ENCODE results near the gene LAGE3. TPM values are rescaled to one million over a fixed set of nuclear protein-coding genes. Genes with fewer than 3 reads are reported as not detected.

The LAGE3 gene
- total and polyA plus RNA-seq, 2 experiments from 2014 or later = 32.2 to 49.4 TPM

DNA sequence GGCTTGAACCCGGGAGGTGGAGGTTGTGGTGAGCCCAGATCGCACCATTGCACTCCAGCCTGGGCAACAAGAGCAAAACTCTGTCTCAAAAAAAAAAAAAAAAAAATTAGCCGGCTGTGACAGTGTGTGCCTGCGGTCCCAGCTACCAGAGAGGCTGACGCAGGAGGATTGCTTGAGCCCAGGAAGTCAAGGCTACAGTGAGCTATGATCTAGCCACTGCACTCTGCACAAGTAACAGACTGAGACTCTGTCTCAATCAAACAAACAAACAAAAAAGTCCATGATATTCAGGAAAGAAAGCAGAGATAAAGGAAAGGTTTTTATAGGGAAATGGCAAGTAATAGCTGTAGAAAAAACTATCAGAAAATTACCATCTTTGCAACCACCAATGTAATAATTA is 2.1 kb upstream of the LAGE3 start:
- H3K4me2 ChIP-seq = no peak overlapping the region
- no peaks in the 10 kb centered on the region for H3K4me1 ChIP-seq (ENCODE audit: insufficient read depth)
- 89% methylated on average over 5 of the region's 5 CpGs for WGBS (ENCODE audit: low lambda C conversion rate, missing lambda C conversion rate)
- no peaks in the 10 kb centered on the region for H4K20me1 ChIP-seq (ENCODE audit: insufficient read depth, poor library complexity, severe bottlenecking)
- no peaks in the 10 kb centered on the region for H3K9me2 ChIP-seq (replicated peaks; ENCODE audit: insufficient read depth)
- H3K36me3 ChIP-seq (replicated peaks; ENCODE audit: insufficient read depth, low read depth) = no peaks in the 10 kb centered on the region
- H3K4me3 ChIP-seq = no peak overlapping the region
- no peaks in the 10 kb centered on the region for H3K27me3 ChIP-seq
- H2AFZ ChIP-seq = no peak overlapping the region
- no peaks in the 10 kb centered on the region for H3K9me3 ChIP-seq (ENCODE audit: low read depth)
- H3K79me2 ChIP-seq = peaks cover 3% of the 10 kb centered on the region
- TF ChIP-seq, protein P1, sequence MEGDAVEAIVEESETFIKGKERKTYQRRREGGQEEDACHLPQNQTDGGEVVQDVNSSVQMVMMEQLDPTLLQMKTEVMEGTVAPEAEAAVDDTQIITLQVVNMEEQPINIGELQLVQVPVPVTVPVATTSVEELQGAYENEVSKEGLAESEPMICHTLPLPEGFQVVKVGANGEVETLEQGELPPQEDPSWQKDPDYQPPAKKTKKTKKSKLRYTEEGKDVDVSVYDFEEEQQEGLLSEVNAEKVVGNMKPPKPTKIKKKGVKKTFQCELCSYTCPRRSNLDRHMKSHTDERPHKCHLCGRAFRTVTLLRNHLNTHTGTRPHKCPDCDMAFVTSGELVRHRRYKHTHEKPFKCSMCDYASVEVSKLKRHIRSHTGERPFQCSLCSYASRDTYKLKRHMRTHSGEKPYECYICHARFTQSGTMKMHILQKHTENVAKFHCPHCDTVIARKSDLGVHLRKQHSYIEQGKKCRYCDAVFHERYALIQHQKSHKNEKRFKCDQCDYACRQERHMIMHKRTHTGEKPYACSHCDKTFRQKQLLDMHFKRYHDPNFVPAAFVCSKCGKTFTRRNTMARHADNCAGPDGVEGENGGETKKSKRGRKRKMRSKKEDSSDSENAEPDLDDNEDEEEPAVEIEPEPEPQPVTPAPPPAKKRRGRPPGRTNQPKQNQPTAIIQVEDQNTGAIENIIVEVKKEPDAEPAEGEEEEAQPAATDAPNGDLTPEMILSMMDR (IDR thresholded peaks at IDR 0.05; ENCODE audit: poor library complexity) = no peak
- TF ChIP-seq EZH2phosphoT487 (IDR thresholded peaks at IDR 0.05; ENCODE audit: low read depth, severe bottlenecking, unreplicated experiment) = no peak
- no peak for TF ChIP-seq EZH2 (IDR thresholded peaks at IDR 0.05; ENCODE audit: borderline replicate concordance)
- no peak for DNase-seq (ENCODE audit: low spot score)
- no peak overlapping the region for H3K27ac ChIP-seq

GRCh38 chrX:154477891-154478477 is 1.1 kb downstream of the LAGE3 start:
- Histone ChIP-seq H3K27ac (peak overlapping the region; percentile 65), H3K4me3 (peak overlapping the region; percentile 39), H3K36me3 (replicated peaks; ENCODE audit: insufficient read depth, low read depth) (no peaks in the 10 kb centered on the region), H3K4me2 (peak overlapping the region; percentile 85), H3K79me2 (no peaks in the 10 kb centered on the region), H4K20me1 (ENCODE audit: insufficient read depth, poor library complexity, severe bottlenecking) (no peaks in the 10 kb centered on the region), H3K9me3 (ENCODE audit: low read depth) (no peaks in the 10 kb centered on the region), H3K9me2 (replicated peaks; ENCODE audit: insufficient read depth) (no peaks in the 10 kb centered on the region), H2AFZ (no peak overlapping the region), H3K27me3 (no peaks in the 10 kb centered on the region), H3K4me1 (ENCODE audit: insufficient read depth) (no peaks in the 10 kb centered on the region)
- WGBS (ENCODE audit: low lambda C conversion rate, missing lambda C conversion rate) = 76% methylated on average over 24 of the region's 24 CpGs
- TF ChIP-seq EZH2 (IDR thresholded peaks at IDR 0.05; ENCODE audit: borderline replicate concordance) (no peak), EZH2phosphoT487 (IDR thresholded peaks at IDR 0.05; ENCODE audit: low read depth, severe bottlenecking, unreplicated experiment) (no peak)
- TF ChIP-seq, protein P1 (IDR thresholded peaks at IDR 0.05; ENCODE audit: poor library complexity) = no peak
- no peak for DNase-seq (ENCODE audit: low spot score)

GRCh38 chrX:154476821-154477220 is 2.3 kb downstream of the LAGE3 start:
- no peaks in the 10 kb centered on the region for H4K20me1 ChIP-seq (ENCODE audit: insufficient read depth, poor library complexity, severe bottlenecking)
- no peak overlapping the region for H3K4me3 ChIP-seq
- WGBS (ENCODE audit: low lambda C conversion rate, missing lambda C conversion rate) = 87% methylated on average over 8 of the region's 8 CpGs
- no peaks in the 10 kb centered on the region for H3K27me3 ChIP-seq
- H3K27ac ChIP-seq = no peak overlapping the region
- TF ChIP-seq, protein P1 (IDR thresholded peaks at IDR 0.05; ENCODE audit: poor library complexity) = no peak
- TF ChIP-seq EZH2 (IDR thresholded peaks at IDR 0.05; ENCODE audit: borderline replicate concordance) (no peak), EZH2phosphoT487 (IDR thresholded peaks at IDR 0.05; ENCODE audit: low read depth, severe bottlenecking, unreplicated experiment) (no peak)
- H3K36me3 ChIP-seq (replicated peaks; ENCODE audit: insufficient read depth, low read depth) = no peaks in the 10 kb centered on the region
- H3K4me1 ChIP-seq (ENCODE audit: insufficient read depth) = no peaks in the 10 kb centered on the region
- no peak overlapping the region for H3K4me2 ChIP-seq
- H3K79me2 ChIP-seq = no peaks in the 10 kb centered on the region
- no peaks in the 10 kb centered on the region for H3K9me2 ChIP-seq (replicated peaks; ENCODE audit: insufficient read depth)
- no peak for DNase-seq (ENCODE audit: low spot score)
- H3K9me3 ChIP-seq (ENCODE audit: low read depth) = no peaks in the 10 kb centered on the region
- no peak overlapping the region for H2AFZ ChIP-seq

Measured in hepatocyte (in vitro differentiated cells).